SKM-1 treated with dmso at 0.1 percent for 144 hours (cell line): Measurements from ENCODE around the gene PADI2.

Source experiments
- DNase-seq: peaks from one replicate; lab custom pipeline; 2025; ENCODE audit not compliant: unreplicated experiment; lab: John Stamatoyannopoulos, UW

Gene PADI2

GRCh38 chr1:17140279-17140678, 21.0 kb upstream of the PADI2 start:
- DNase-seq, result no peak

- no peak for DNase-seq
Measured at GRCh38 chr1:17139637-17140036, 20.4 kb upstream of the PADI2 start.

GRCh38 chr1:17137441-17137840, 18.2 kb upstream of the PADI2 start:
- DNase-seq, result no peak

- no peak for DNase-seq
Measured at GRCh38 chr1:17136936-17137335, 17.7 kb upstream of the PADI2 start.

GRCh38 chr1:17136145-17136544, 16.9 kb upstream of the PADI2 start:
- no peak for DNase-seq

GRCh38 chr1:17135530-17135929, 16.3 kb upstream of the PADI2 start:
- DNase-seq, result no peak

GRCh38 chr1:17134724-17135123, 15.5 kb upstream of the PADI2 start:
- no peak for DNase-seq

- DNase-seq, result no peak
Measured at GRCh38 chr1:17134034-17134433, 14.8 kb upstream of the PADI2 start.

- DNase-seq, result no peak
Measured at GRCh38 chr1:17130138-17130635, 10.9 kb upstream of the PADI2 start.

- peak; percentile 58 for DNase-seq
Measured at GRCh38 chr1:17128361-17128760, 9.1 kb upstream of the PADI2 start.

GRCh38 chr1:17125756-17126237, 6.5 kb upstream of the PADI2 start:
- DNase-seq, result peak; percentile 77

GRCh38 chr1:17123196-17124045, 4.2 kb upstream of the PADI2 start:
- DNase-seq, result no peak

GRCh38 chr1:17122521-17123164, 3.4 kb upstream of the PADI2 start:
- no peak for DNase-seq

- DNase-seq, result no peak
Measured at GRCh38 chr1:17121881-17122280, 2.6 kb upstream of the PADI2 start.

GRCh38 chr1:17120962-17121837, 1.9 kb upstream of the PADI2 start:
- DNase-seq, result peak; percentile 19

- DNase-seq, result no peak
Measured at GRCh38 chr1:17120481-17120877, 1.2 kb upstream of the PADI2 start.

GRCh38 chr1:17119773-17120480, 676 bp upstream of the PADI2 start:
- DNase-seq, result peak; percentile 61

- DNase-seq, result no peak
Measured at GRCh38 chr1:17118706-17119075, 560 bp downstream of the PADI2 start.

GRCh38 chr1:17118268-17118667, 983 bp downstream of the PADI2 start:
- DNase-seq, result no peak

GRCh38 chr1:17117451-17118265, 1.6 kb downstream of the PADI2 start:
- no peak for DNase-seq
